GM12865 (cell line): Measurements from ENCODE around the gene MAML3.

Experiments used
- DNase-seq: peaks from one replicate; pipeline ENCODE4 v3.0.0; 2010; ENCODE audit warnings: low read depth
- H3K4me3 ChIP-seq: 2 replicates; pipeline ENCODE4 v1.5.1; 2011; ENCODE audit warnings: mild to moderate bottlenecking, low read depth, low read length, control low read depth
- CTCF ChIP-seq: IDR thresholded peaks from 2 replicates; pipeline ENCODE4 v1.5.1; 2011; ENCODE audit warnings: low read length, control low read depth, low read depth, inconsistent platforms; ENCODE audit not compliant: insufficient read depth; ENCODE audit errors: missing control alignments

MAML3 gene

GRCh38 chr4:139668658-139669201, 485.3 kb downstream of the MAML3 start:
- H3K4me3 ChIP-seq = no peak overlapping the region
- no peak for DNase-seq
- TF ChIP-seq CTCF = no peak

- DNase-seq = no peak
- H3K4me3 ChIP-seq = no peak overlapping the region
- TF ChIP-seq CTCF = no peak
These were observed 485.9 kb downstream of the MAML3 start for GRCh38 chr4:139668036-139668435.
